ENCODE measurements around the gene LGALS3BP.
"Not testable (repeated sequence)": the region's sequence is repeated elsewhere in the genome, so short reads cannot be mapped to it uniquely, and the experiment has no call there.

LGALS3BP gene, protein sequence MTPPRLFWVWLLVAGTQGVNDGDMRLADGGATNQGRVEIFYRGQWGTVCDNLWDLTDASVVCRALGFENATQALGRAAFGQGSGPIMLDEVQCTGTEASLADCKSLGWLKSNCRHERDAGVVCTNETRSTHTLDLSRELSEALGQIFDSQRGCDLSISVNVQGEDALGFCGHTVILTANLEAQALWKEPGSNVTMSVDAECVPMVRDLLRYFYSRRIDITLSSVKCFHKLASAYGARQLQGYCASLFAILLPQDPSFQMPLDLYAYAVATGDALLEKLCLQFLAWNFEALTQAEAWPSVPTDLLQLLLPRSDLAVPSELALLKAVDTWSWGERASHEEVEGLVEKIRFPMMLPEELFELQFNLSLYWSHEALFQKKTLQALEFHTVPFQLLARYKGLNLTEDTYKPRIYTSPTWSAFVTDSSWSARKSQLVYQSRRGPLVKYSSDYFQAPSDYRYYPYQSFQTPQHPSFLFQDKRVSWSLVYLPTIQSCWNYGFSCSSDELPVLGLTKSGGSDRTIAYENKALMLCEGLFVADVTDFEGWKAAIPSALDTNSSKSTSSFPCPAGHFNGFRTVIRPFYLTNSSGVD

DNA sequence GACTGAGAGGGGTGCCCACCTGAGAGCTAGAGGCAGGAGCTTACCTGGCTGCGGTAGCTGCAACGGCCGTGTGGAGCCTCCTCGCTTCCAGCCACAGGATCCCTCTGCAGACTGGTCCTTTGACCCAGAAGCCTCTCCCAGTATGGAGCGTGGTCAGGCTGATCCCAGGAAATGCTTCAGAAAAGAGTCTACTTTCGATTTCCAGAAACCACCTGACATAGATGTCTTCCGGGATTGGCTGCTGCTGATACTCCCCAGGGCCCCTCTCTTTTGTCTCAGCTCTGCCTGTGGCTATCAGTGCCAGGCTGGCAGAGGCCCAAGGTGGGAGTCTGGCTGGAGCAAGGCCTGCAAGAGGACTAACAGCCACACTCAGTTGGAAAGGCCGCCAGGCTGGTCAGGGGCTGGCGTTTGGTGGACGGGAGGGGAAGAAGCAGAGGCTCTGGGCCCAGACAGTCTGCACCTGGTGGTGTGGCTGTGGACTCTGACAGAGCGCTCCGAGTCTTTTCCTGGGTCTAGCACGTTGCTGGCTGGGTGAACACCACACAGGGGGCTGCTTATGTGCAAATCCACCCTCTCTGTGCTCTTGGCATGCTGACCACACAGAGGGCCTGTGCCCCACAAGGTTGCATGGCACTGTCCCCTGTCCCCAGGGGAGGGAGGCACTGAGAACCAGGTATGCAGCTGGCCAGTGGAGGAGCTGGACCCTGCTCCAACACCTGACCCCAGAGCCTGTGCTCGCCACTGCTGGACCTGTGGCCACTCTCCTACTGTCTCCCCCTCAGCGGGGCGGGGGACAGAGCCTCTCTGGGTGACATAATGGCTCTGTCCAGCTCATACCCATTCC, at the start of gene LGALS3BP:
Gene LGALS3BP, minus strand, starts transcription at position 144 of the 844 bp plus-strand sequence. CDS start 2,732 bp downstream, outside the sequence.
- DNase-seq (ENCODE audit: low spot score), result peak; percentile 91

DNA sequence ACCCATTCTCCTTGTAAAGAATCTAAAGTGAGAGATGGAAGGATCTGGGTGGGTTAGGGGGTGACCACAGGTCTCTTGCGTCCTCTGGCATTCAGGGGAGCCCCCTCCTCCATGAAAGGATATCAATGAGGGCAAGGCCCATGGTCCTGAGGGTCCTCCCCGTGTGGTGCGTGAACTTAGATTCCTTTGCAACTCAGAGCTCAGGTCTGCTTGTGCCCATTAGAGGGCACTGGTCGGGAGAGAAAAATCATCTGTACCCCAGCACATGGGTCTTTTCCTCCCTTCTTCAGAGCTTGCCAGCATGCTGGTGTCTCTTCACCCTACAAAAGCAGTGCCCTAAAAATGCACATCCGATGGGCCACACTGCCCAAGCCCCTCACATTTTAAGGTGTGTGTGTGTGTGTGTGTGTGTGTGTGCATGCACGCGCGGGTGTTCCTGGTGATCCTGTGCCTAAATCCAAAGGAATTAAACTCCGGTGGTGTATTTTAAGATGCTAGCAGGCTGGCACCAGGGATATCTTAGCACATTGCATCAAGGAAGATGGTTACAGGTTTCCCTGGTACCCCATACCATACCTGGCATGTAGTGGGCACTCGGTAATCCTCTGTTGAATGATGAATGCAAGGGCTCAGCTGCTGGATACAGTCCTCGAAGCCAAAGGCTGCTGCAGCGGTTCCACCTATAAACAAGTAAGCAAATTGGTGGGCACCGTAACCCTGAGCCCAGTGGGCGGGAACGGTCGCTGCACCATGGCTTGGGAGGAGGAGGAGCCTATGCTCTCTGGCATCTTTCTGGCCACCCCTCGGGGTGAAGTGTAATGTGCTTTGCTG, 49.0 kb upstream of the LGALS3BP start:
- DNase-seq (ENCODE audit: low spot score), result no peak

DNA sequence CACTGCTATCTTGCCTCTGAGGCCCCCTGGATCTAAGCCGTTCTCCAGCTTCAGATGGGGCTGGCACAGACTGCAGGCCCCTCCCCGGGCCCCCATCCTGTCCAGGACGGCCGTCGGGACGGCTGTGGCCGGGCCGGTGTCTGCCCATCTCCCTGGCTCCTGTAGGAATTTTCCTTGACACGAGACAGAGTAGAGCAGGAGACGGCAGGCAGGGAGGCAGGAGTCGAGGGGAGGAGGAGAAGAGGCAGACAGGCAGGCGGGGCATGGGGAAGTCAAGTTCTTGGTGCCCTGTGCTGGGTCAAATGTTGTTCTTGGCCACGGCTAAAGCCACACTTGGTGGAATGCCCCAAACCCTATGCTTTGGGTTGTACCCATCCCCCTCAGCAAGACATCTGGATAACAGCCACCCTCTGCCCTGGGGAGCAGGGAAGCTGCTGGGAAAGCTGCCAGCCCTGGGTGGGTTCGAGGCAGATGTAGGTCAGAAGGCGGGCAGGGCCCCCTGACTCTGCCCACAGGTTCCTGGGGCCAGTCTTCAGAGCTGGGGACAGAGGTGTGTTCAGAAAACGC, 48.3 kb upstream of the LGALS3BP start:
- DNase-seq (ENCODE audit: low spot score), result no peak

DNA sequence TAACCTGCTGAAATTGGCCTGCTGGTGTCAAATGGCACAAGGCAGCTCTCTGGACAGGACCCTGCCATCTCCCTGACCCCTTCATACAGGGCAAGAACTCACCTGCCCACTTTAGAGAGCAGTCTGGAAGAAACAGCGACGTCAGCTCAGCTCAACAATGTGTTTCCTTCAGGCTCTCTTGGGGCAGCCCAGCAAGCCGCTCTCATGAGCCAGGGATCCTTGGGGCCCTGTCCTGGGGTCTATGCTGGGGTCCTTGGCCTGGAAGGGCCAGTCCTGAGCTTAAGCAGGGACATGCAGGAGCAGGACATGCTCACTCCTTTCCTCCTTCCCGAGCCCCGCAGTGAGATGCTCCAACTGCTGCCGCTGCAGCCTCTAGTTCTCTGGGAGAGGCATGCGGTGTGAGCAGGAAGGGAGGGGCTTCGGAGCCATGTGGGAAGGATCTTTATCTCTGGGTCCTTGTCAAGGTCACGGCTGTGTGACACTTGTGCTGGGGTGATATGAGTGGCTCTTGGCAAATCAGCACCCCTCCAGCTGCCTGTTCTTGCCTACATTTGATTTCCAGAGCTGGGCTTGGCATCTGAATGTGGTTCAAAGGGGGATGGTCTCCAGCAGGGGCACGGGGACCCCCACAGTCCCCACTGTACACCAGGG, 47.7 kb upstream of the LGALS3BP start:
- DNase-seq (ENCODE audit: low spot score), result no peak

DNA sequence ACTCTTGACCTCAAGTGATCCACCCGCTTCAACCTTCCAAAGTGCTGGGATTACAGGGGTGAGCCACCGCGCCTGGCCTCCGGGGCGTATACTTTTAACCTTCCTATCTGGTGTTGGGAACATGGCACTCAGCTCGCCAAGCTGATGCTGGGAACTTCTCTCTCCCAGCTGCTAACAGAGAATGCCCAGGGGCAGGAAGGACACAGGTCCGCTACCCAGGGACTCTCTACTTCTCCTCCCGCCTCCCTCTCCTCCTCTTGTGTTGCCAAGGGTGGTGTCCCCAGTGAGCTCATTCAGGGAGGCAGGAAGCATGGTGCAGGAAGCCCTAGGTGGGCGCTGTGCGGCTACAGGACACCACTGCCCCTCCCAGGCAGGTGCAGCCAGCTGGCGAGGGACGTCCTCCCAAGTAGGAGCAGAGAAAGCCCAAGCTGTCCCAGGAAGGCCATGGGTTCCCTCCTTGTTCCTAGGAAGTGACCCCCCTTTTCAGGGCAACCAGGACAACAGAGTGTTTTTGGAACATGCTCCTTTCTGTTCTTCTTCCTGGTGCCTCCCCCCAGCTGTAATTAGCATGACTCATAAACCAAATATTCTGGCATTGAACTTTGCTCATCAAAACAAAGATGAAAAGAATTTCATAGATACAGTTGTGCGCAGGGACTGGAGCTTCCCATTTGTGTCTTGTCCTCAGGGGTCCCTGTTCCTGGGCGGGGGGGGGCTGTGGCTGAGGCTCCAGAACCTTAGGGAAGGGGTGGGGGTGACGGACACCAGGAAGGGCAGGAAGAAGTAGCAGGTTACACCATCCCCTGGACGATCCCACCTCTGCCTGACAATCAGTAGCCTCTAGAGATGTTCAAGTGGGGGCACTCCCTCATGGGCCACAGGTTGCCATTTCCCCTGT, 46.9 kb upstream of the LGALS3BP start:
- peak; percentile 62 for DNase-seq (ENCODE audit: low spot score)

DNA sequence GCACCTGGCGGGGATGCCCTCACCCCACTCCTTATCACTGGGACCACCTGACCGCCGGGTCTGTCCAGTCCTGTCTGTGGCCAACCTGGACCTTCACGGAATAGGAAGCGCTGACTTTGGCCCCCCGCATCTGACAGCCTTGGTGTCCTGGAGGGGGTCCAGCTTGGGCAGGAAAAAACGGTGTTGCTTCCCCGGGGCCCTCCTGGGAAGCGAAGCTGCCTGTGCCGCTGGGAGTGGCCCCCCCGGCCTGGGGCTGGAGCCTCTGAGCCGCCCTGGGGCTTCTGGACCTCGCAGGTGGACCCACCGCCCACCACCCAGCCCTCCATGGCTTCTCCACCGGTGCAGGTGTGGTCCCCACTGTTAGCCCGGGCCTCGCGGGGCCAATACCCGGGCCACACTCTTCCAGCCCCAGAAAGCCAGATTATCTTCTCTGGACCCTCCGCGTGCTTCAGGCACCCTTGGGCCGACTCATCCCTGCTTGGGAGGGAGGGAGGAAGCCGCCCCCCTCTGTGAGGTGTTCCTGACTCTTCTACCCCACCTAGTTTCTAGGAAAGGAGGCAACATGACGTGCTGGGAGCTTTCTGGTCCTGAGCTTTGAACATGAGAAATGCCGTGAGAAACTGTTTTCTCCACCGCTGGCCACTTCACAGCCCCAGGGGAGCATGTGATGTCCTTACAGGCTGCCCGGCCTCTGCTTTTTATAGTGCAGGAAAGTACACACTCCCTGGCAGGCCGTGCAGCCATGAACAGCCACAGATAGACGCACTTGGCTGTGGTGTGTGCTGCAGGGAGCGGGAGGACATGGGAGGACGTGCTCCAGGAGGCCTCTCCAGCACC, 45.4 kb upstream of the LGALS3BP start:
- no peak for DNase-seq (ENCODE audit: low spot score)

DNA sequence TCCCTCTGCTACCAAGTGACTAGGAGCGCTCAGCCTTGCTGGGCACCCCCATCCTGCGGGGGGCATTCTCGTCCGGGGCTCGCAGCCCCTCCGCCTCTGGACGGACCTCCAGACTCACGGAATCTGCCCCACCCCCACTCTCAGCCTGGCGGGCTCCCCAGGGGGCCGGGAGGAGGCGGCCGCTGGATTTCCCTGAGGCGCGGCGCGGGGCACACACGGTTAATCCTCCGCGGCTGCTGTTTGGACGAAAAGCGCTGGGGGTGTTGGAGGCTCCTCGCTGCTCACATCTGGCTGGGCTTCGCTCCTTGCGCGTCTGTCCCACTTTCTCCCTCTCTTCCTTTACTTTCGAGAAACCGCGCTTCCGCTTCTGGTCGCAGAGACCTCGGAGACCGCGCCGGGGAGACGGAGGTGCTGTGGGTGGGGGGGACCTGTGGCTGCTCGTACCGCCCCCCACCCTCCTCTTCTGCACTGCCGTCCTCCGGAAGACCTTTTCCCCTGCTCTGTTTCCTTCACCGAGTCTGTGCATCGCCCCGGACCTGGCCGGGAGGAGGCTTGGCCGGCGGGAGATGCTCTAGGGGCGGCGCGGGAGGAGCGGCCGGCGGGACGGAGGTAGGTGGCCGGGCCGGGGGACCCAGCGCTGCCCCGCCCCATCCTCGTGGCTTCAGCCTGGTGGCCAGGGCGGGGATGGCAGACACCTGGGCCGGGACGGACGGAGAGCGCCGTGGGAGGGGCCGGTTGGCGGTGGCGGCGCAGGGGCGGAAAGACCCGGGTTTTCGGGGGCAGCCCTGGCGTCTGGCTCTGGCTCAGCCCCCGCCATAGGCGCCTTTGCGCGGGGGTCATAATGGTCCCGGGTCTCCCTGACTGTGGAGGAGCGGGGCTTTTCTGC, 44.4 kb upstream of the LGALS3BP start, which contains the start of gene C1QTNF1:
Gene C1QTNF1, plus strand, starts transcription at position 284 of the 886 bp plus-strand sequence. CDS start 19,800 bp downstream, outside the sequence.
- DNase-seq (ENCODE audit: low spot score), result no peak

DNA sequence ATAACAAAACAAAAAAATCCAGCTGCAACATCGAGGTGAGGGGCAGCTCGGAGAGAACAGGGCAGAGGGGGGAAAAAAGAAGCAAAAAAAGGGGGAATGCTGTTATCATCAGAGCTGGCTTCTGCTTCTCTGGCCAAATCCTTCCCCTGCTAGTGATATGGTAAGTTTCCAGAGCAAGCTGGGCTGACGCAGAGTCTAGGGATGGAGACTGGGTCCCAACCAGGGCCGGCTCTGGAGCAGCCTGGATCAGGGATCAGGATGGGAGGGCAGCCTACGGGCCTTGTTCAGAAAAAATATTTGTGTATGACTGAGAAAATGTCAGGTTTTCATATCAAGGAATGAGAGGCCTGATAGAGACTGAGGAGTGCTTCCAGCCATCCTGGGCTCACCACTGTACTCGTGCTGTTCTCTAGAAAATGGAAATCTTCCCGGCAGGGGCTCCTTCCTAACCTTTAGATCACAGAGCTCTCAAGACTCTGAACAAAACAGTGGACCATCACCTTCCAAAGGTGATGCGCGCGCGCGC, 43.5 kb upstream of the LGALS3BP start:
- DNase-seq (ENCODE audit: low spot score), result no peak

DNA sequence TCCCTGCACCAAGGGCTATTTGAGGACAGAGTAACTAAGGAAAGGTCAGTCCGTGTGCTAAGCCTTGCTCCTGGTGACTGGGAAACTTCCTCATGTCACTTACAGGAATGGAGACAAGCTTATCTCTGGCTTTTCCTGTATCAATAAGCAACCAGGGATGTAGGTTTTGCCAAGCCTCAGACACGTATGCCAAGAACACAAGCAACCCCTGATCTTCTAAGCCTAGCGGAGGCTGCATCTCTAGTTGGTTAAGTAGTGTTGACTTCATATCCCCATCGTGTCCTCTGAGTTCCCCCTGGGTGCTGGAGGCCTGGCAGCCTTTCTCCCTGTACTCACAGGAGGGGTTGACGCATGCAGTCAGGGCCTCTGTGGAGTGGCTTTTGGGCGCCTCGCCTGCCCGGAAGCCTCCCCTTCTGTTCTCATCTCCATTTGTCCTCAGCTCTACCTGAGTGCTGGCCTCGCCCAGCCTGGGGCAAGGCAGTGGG, 42.8 kb upstream of the LGALS3BP start:
- no peak for DNase-seq (ENCODE audit: low spot score)

DNA sequence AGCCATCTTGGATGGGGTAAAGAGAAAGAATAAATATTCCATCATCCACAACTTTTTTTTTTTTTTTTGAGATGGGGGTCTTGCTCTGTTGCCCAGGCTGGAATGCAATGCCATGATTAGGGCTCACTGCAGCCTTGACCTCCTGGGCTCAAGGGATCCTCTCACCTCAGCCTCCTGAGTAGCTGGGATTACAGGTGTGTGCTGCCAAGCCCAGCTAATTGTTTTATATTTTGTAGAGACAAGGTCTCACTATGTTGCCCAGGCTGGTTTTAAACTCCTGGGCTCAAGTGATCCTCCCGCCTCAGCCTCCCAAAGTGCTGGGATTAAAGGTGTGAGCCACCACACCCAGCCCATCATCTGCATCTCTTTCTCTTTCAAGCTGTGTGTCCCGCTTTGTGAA, 42.2 kb upstream of the LGALS3BP start:
- not testable (repeated sequence) for DNase-seq (ENCODE audit: low spot score)

DNA sequence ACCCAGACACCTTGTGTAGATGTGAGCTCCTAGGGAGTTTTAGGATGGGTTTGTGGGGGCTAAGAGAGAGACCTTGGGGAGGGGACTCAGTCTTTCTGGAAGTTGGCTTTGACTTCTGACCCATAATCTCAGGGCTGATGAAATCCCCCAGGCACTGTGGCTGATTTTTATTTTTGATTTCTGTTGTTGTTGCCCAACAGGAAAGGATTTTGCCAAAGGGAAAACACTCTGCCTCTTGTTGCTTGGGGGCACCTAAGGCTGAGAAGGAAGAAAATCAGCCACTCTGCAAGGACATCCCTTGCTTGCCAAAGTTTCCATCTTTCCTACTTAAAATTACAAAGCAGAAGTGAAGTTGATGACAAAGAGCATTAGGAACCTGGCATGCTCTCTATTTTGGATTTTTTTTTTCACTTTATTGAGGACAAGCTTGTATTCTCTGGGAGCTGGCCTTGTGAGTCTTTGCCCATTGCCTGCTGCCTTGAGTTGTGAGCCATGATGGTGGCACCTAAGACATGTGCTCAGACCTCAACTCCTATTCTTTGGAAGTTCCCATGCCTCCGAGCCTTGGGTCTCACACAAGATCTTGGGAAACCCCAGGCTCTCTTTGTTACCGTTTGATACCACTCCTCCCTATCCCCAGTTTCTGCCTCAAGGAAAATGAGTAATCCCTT, 41.0 kb upstream of the LGALS3BP start:
- DNase-seq (ENCODE audit: low spot score), result no peak

DNA sequence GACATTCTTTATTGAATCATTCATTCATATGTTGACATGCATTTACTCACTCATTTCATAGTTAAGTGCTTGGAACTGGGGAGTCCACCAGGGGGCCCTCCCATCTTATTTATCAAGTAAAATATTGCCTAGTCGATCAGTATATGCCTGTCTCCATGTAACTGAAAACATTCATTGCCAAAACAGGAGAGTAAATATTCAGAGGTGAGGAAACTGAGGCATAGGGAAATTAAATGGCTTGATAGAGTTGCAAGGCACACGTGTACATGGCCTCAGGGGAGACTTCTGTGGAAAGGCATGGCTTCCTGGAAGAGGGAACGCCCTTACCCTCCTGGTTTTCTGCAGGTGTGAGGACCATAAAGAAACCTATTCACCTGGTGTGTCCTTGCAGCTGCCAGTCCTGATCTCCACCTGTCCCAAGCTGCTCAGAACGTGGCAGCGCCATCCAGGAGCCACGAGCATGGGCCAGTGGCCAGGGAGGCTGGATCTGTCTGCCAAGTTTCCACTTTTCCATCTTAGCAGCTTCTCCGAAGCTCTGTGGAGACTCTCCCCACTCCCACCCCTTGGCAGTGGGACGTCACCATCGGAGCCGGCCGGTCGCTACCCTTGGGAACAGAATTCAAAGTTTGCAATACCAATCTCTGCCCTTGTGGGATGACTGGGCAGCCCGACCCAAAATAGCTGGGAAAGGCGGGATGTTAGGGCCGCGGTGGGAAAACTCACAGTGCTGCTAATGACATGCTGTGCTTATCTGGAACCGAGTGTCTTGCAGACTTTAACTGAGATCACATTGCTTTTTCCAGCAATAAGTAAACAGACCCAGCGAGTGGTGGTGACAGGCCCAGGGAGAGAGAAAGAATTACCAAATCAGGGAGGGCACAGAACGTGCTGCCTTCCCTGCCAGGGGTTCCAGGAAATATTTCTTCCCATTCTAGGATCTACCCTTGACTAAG, 40.2 kb upstream of the LGALS3BP start:
- no peak for DNase-seq (ENCODE audit: low spot score)

DNA sequence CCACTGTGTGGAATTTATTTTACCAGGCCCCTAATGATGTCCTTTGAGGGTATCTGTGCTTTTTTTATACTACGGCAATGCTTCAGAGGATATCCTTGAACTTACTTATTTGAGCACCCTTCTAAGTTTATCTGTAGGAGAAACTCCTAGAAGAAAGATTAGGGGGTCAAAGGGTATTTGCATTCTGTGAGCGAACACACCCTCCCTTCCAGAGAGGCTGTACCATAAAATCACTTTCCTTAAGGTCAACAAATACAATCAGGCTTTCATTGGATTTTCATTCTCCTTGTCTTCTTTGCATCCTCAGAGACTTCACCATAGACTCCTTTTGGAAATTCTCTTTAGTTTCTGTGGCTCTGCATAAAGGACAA, 39.5 kb upstream of the LGALS3BP start:
- DNase-seq (ENCODE audit: low spot score), result no peak

DNA sequence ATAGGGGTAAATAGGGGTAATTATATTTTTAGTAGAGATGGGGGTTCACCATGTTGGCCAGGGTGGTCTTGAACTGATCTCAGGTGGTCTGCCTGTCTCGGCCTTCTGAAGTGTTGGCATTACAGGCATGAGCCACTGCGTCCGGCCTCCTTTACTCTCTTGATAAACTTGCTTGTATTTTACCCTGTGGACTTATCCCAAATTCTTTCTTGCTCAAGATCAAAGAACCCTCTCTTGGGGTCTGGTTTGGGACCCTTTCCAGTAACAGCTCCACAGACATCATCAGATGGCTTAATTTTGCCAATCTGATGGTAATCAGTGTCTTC, 38.6 kb upstream of the LGALS3BP start:
- no peak for DNase-seq (ENCODE audit: low spot score)

DNA sequence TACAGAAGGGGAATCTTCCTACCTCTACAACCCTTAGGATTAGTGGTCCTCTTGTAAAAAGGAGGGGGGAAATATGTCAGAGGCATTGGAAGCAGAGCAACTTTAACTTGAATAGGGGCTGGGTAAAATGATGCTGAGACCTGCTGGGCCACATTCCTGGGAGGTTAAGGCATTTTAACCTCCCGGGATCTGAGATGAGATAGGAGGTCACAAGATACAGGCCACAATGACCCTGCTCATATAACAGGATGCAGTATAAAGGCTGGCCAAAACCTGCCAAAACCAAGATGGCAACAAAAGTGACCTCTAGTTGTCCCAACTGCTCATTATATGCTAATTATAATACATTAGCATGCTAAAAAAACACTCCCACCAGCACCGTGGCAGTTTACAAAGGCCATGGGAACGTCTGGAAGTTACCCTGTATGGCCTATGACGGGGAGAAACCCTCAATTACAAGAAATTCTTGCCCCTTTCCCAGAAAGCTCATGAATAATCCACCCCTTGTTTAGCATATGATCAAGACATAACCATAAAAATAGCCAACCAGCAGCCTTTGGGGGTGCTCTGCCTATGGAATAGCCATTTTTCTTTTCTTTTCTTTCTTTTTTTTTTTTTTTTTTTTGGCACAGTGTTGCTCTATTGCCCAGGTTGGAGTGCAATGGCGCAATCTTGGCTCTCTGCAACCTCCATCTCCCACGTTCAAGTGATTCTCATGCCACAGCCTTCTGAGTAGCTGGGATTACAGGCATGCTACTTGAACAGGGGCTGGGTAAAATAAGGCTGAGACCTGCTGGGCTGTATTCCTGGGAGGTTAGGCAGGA, 38.0 kb upstream of the LGALS3BP start:
- no peak for DNase-seq (ENCODE audit: low spot score)
